Bronchial epithelial cell (primary cell): Measurements from ENCODE around the gene PIK3CB. TPM values are rescaled to one million over a fixed set of nuclear protein-coding genes. Genes with fewer than 3 reads are reported as not detected.
"Not testable (repeated sequence)": the region's sequence is repeated elsewhere in the genome, so short reads cannot be mapped to it uniquely, and the experiment has no call there.

Source experiments
- DNase-seq: peaks from one replicate; pipeline ENCODE4 v3.0.0-alpha.2; 2010; ENCODE audit warnings: low read depth
- FAIRE-seq: peaks from 2 replicates; lab custom pipeline; 2011; peaks lifted over from hg19 to GRCh38; lab: Jason Lieb, UNC
- H3K27me3 ChIP-seq: 2 replicates; pipeline ENCODE4 v1.5.1; 2011; ENCODE audit warnings: low read length; ENCODE audit not compliant: control insufficient read depth, insufficient read depth
- H3K36me3 ChIP-seq: 2 replicates; pipeline ENCODE4 v1.5.1; 2011; ENCODE audit warnings: low read length; ENCODE audit not compliant: control insufficient read depth, insufficient read depth
- H3K4me3 ChIP-seq: 2 replicates; pipeline ENCODE4 v1.5.1; 2011; ENCODE audit warnings: mild to moderate bottlenecking, low read depth, low read length, control low read depth
- total RNA-seq: library from RNA; depleted of rRNA; stranded (reverse); fragments of >200 nt; gene quantifications from 2 replicates; pipeline ENCODE4 v1.2.1, GENCODE V29; 2014
- TF ChIP-seq, protein P1 (sequence below): IDR thresholded peaks from 2 replicates; pipeline ENCODE4 v1.5.1; 2011; ENCODE audit warnings: mild to moderate bottlenecking, moderate library complexity, low read length, control low read depth, inconsistent platforms; ENCODE audit not compliant: insufficient read depth, severe bottlenecking

PIK3CB gene
- total RNA-seq, 1 donor from 2014 or later = 11.3 TPM

DNA sequence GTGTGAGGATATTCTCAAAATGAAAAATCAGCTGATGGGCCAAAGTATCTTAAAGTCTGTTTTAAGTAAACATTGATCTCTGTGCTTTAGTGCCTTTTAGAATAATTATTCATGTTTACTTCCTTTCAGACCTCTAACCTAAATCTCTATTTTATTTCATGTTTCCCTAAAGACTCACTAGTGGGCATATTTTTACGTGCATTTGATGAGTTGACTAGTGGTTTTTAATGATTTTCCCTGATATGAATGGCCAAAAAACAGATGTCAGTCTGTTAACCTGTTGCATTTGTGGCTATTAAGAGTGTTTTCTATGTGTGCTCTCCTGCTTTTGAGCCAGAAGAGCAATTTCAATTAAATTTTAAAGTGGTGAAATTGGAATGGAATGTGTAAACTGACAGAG lies 219.3 kb downstream of the PIK3CB start:
- Histone ChIP-seq H3K36me3 (no peaks in the 10 kb centered on the region), H3K4me3 (no peak overlapping the region), H3K27me3 (no peaks in the 10 kb centered on the region)
- FAIRE-seq = no peak
- DNase-seq = no peak
- TF ChIP-seq, protein P1, sequence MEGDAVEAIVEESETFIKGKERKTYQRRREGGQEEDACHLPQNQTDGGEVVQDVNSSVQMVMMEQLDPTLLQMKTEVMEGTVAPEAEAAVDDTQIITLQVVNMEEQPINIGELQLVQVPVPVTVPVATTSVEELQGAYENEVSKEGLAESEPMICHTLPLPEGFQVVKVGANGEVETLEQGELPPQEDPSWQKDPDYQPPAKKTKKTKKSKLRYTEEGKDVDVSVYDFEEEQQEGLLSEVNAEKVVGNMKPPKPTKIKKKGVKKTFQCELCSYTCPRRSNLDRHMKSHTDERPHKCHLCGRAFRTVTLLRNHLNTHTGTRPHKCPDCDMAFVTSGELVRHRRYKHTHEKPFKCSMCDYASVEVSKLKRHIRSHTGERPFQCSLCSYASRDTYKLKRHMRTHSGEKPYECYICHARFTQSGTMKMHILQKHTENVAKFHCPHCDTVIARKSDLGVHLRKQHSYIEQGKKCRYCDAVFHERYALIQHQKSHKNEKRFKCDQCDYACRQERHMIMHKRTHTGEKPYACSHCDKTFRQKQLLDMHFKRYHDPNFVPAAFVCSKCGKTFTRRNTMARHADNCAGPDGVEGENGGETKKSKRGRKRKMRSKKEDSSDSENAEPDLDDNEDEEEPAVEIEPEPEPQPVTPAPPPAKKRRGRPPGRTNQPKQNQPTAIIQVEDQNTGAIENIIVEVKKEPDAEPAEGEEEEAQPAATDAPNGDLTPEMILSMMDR = no peak

DNA sequence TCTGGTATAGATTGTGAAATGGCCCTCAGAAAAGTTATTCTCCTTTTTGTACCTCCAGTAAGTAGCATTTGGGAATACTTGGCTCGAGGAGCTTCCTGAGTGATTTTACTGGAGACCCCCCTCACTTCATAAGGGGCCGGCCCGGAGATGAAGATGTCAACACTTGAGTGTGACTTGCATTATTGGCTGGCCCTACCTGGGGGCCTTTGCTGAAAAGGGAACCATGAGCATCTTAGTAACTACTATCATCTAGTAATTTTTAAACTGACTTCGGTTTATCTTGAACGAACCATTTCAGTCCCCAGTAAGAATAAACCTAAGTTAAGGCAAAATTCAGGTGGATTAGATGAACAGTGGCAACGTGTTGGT lies 224.8 kb downstream of the PIK3CB start:
- FAIRE-seq = no peak
- H3K27me3 ChIP-seq = no peaks in the 10 kb centered on the region
- TF ChIP-seq, protein P1 = no peak
- DNase-seq = no peak
- H3K36me3 ChIP-seq = no peaks in the 10 kb centered on the region
- no peak overlapping the region for H3K4me3 ChIP-seq

DNA sequence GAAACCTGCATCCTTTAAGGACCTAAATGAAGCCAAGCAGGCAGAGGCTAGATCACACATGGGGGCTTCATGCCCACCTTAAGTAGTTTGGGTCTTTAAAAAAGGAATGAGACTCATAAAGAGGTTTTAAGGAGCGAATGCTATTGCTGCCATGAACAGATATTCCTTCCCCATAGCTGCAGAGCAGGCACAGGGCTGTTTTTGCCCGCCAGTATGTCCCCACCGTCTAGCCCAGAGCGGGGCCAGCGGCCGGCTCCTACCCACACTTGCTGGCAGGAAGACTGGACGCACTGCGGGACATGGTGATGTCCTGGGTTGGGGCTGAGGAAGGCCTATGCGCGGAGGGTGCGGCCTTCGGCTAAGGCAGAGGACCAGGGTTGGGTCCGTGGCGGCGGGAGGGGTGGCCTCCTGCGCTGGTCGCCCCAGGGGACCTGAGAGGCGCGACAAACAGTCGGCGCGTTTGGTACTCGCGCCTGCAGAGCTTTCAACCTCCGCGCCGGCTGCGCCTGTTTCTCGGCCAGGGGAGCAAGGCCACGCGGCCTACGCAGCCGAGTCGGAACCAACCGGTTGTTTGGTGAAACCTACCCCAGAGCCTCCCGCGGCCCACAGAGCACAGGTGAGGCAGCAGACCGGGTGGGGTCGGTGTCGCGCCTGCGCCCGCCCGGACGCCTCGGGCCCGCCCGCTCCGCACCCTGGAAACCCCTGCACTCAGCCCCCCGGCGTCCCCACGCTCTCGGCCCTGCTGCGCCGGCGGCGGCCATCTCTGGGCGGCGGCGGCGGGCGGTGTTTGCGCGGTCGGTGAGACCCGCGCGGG lies 226.2 kb downstream of the PIK3CB start, which contains the start of gene FAIM:
FAIM (plus strand) TSS at position 450 of the 814 bp plus-strand sequence. CDS start 10,956 bp downstream, outside the sequence.
- Histone ChIP-seq H3K4me3 (peak within 1 kb of the TSS; percentile 63), H3K27me3 (no peaks in the 10 kb centered on the region), H3K36me3 (no peaks in the 10 kb centered on the region)
- TF ChIP-seq, protein P1 = no peak
- FAIRE-seq (no peak), DNase-seq (peak; percentile 32)

DNA sequence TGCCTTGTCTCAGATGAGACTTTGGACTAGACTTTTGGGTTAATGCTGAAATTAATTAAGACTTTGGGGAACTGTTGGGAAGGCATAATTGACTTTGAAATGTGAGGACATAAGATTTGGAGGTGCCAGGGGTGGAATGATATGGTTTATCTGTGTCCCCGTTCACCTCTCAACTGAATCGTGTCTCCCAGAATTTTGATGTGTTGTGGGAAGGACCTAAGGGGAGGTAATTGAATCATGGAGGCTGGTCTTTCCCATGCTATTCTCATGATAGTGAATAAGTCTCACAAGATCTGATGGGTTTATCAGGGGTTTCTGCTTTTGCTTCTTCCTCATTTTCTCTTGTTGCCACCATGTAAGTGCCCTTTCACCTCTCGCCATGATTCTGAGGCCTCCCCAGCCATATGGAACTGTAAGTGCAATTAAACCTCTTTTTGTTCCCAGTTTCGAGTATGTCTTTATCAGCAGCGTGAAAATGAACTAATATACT lies 230.6 kb downstream of the PIK3CB start:
- H3K27me3 ChIP-seq, H3K4me3 ChIP-seq, FAIRE-seq, H3K36me3 ChIP-seq, DNase-seq: not testable (repeated sequence)

Other genes starting within 250 kb of the PIK3CB start
- gene CEP70, start 240.7 kb downstream of the PIK3CB start, total RNA-seq = 18.2 and 29.2 TPM in 2 replicates
- gene FAIM, start 226.2 kb downstream of the PIK3CB start, total RNA-seq = 6.6 and 8.7 TPM in 2 replicates
- gene FOXL2, start 112.2 kb upstream of the PIK3CB start, total RNA-seq = 0.26 and 0.51 TPM in 2 replicates
- under 0.01 and 0.13 TPM in 2 replicates for gene FOXL2NB, start 112.3 kb upstream of the PIK3CB start, total RNA-seq
- not detected in 2 replicates for gene PRR23A, start 171.3 kb upstream of the PIK3CB start, total RNA-seq
- not detected in 2 replicates for gene PRR23B, start 186.0 kb upstream of the PIK3CB start, total RNA-seq
- not detected in 2 replicates for gene PRR23C, start 210.0 kb upstream of the PIK3CB start, total RNA-seq